GM10266 (cell line): ENCODE results near the gene MAK.

ENCODE experiments used
- DNase-seq: peaks from one replicate; pipeline ENCODE4 v3.0.0; 2012; ENCODE audit errors: extremely low spot score
- TF ChIP-seq, protein P1 (sequence below): IDR thresholded peaks from 2 replicates; pipeline ENCODE4 v1.5.1; 2012; ENCODE audit warnings: mild to moderate bottlenecking, low read depth; ENCODE audit not compliant: control insufficient read depth, insufficient read depth; ENCODE audit errors: missing control alignments

The MAK gene

GRCh38 chr6:10794239-10794638 lies 44.1 kb downstream of the MAK start:
- TF ChIP-seq, protein P1, sequence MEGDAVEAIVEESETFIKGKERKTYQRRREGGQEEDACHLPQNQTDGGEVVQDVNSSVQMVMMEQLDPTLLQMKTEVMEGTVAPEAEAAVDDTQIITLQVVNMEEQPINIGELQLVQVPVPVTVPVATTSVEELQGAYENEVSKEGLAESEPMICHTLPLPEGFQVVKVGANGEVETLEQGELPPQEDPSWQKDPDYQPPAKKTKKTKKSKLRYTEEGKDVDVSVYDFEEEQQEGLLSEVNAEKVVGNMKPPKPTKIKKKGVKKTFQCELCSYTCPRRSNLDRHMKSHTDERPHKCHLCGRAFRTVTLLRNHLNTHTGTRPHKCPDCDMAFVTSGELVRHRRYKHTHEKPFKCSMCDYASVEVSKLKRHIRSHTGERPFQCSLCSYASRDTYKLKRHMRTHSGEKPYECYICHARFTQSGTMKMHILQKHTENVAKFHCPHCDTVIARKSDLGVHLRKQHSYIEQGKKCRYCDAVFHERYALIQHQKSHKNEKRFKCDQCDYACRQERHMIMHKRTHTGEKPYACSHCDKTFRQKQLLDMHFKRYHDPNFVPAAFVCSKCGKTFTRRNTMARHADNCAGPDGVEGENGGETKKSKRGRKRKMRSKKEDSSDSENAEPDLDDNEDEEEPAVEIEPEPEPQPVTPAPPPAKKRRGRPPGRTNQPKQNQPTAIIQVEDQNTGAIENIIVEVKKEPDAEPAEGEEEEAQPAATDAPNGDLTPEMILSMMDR = no peak
- no peak for DNase-seq

GRCh38 chr6:10793695-10794094 lies 44.6 kb downstream of the MAK start:
- DNase-seq = no peak
- TF ChIP-seq, protein P1 = no peak

- TF ChIP-seq, protein P1 = no peak
- DNase-seq = no peak
These were observed 45.3 kb downstream of the MAK start for GRCh38 chr6:10793035-10793434.

- TF ChIP-seq, protein P1 = no peak
- DNase-seq = no peak
These were observed 46.2 kb downstream of the MAK start for GRCh38 chr6:10792101-10792500.

GRCh38 chr6:10791673-10792072 lies 46.7 kb downstream of the MAK start:
- TF ChIP-seq, protein P1 = no peak

GRCh38 chr6:10779076-10779475 lies 59.3 kb downstream of the MAK start:
- no peak for DNase-seq
- TF ChIP-seq, protein P1 = no peak

More at GRCh38 chr6:10791673-10792072, 46.7 kb downstream of the MAK start:
- no peak for DNase-seq

DNA sequence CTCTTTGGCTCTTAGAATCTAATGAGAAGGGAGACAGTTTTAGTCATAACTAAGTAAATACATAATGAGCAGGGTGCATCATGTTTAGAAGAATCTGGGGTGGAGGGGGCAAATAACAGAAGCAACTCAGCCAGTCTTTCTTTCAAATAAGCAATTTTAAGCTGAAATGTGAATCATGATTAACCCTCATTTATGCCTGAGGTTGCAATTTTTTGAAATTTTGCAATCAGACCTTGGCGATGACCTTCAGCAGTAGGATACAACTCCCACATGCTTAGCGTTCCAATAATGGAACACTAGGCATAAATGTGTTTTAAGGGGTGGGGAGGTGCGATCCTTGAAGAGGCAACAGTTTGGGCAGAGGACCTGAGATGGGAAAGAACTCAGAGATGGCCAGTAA lies 60.1 kb downstream of the MAK start:
- DNase-seq = no peak
- TF ChIP-seq, protein P1 = no peak
